HG02981 (cell line): ENCODE results near the gene SZT2.

Source experiments
- ATAC-seq: cut with Tn5 transposase; IDR thresholded peaks from one replicate; pipeline ENCODE4 v1.9.1; 2021; ENCODE audit warnings: mild to moderate bottlenecking, moderate library complexity; ENCODE audit not compliant: unreplicated experiment

The SZT2 gene

DNA sequence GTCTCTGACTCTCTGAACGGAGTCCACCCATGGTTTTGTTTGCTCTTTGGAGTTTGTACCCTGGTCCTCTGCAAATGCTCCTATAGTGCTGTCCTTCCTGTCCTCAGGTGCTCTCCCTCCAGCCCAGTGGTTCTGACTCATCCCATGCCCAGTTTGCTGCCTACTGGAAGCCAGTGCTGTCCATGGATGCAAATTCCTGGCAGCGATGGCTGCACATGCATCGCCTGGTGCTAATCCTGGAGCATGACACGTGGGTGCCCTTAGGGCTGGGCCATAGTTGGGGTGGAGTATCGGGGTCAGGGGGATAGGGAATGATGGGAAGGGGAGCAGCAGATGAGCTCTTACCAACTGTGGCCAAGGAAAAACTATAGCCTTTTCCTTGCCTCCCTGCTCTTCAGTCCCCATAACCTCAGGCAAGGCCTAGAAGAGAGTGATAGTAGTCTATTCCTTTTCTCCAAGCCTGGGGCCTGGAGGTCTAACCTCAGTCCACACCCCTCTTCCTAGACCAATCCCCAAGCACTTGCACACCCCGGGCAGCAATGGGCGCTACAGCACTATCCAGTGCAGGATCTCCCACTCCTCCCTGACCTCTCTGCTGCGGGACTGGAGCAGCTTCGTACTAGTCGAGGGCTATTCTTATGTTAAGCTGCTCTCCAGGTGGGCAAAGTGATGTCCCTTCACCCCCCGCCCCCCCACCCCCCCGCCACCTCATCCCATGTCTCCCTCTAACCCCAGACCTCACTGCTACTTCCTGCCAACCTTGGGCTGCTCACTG, 32.5 kb downstream of the SZT2 start:
- ATAC-seq: no peak

DNA sequence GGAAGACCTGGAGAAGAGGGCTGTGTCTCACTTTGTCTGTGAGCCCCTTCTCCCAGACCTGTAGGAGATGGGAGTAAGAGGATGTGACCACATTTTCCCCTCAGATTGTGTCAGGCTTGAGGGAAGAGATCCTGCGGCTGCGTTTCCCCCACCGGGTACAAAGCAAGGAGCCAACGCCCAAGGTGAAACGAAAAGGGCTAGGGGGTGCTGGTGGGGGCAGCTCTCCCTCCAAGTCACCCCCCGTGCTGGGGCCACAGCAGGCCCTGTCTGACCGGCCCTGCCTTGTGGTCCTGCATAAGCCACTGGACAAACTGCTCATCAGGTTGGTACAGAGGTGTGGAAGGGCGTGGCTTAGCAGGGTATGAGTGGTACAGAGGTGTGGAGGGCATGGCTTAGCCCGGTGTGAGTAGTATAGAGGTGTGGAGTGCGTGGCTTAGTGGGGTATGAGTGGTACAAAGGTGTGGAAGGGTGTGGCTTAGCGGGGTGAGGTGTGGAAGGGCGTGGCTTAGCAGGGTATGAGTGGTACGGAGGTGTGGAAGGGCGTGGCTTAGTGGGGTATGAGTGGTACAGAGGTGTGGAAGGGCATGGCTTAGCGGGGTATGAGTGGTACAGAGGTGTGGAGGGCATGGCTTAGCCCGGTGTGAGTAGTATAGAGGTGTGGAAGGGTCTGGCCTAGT, 33.4 kb downstream of the SZT2 start:
- no peak for ATAC-seq

- ATAC-seq: no peak
Observed at GRCh38 chr1:43423672-43424550, 34.2 kb downstream of the SZT2 start.

DNA sequence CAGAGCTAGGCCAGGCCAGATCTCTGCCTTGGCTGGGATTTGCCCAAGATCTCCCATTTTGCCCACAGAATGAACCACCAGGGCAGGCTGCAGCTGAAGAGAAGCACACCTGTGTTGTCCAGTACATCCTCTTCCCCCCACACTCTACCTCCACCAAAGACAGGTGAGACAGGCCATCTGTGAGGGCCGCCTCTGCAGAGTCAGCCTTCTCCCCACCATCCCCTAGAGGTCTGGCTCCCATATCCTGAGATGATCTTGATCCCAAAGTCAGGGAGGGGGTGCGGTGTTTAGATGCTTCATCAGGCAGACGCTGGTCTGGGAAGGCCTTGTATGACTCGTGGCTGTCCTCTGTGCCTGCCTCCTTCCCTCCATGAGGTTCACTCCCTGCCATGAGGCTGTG, 35.3 kb downstream of the SZT2 start:
- ATAC-seq: no peak

GRCh38 chr1:43426221-43426620, 36.5 kb downstream of the SZT2 start:
- ATAC-seq: no peak

- no peak for ATAC-seq
Observed at GRCh38 chr1:43427524-43427923, 37.8 kb downstream of the SZT2 start.

- no peak for ATAC-seq
Observed at GRCh38 chr1:43427941-43428340, 38.2 kb downstream of the SZT2 start.

GRCh38 chr1:43430831-43431230, 41.1 kb downstream of the SZT2 start:
- ATAC-seq: no peak

DNA sequence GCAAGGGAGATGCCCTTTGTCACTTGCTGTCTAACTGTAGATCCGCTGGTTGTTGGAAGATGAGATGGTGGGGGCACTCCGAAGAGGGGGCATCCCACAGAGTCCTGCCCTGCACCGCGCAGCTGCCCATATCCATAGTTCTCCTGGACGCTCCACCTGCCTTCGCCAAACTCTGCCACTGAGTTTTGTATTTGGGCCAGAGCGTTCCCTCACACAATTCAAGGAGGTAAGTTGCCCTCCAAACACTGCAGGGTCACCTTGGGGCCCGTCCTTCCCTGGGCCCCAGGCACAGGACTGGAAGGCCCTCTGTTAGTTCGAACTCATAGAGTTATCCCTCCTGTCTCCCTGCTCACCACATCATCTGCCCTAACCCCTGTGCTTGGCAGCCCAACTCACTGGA, 42.0 kb downstream of the SZT2 start:
- ATAC-seq: no peak

DNA sequence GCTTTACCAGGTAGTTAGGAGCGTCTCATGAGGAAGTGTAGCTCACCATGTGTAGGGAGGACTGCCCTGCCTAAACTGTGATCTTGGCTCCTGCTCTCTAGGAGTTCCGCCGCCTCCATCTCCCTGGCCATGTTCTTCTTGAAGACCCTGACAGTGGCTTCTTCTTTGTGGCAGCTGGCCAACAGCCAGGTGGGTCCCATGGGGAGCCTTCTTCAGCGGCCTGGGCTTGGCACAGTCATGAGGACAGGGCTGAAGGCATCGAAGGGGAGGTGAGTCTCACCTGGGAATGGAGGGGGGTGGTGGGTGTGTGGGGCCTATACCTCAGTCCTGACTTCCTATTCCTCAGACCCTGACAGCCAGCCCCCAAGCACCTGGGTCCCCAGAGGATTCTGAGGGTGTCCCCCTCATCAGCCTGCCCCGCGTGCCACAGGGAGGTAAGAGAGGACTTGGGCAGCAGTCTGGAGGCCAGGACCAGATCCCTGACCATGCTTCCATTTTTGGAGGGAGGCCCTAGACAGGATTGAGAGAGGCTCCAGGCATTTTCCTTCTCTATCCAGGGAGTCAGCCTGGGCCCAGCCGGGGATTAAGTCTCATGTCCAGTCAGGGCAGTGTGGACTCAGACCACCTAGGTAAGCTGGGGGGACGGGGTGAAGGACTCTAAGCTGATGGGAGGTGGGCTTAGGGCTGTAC, 42.6 kb downstream of the SZT2 start:
- ATAC-seq: no peak

GRCh38 chr1:43432907-43433306, 43.2 kb downstream of the SZT2 start:
- no peak for ATAC-seq

DNA sequence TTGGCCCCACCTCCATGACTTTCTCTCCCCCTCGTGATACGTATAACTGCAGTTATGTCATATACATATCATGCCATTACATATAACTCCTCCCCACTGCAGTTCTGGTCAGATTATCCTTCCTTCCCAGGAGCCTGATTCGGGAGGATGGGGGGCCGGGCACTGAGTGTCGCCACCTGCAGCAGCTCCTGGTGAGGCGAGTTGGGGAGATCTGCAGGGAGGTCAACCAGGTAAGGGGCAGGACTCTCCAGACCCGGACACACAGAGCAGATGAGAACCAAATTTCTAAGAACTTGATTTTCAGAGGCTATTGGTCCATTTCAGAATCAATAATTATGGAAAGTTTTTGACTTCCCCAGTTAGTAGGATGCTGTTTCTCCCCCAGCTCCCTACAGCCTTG, 44.6 kb downstream of the SZT2 start:
- ATAC-seq: no peak

GRCh38 chr1:43435146-43436145, 45.7 kb downstream of the SZT2 start:
- ATAC-seq: no peak

DNA sequence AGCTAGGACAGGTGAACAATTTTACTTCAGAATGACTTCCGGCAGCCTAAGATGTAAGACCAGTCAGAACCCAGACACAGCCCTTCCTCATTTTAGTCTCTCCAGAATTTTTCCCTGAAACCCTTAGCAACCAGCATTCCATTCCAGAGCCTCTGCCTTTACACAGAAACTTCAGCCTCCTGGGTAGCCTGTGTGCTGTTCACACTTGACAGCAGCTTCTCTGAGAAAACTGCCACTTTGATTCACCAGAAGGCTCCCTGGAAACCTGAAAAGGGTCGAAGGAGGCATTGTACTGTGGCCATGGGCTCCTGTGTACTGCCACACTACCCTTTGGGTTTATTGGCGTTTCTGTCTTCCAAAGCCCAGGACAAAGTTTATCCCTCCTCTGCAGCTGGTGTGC, 46.7 kb downstream of the SZT2 start:
- no peak for ATAC-seq

DNA sequence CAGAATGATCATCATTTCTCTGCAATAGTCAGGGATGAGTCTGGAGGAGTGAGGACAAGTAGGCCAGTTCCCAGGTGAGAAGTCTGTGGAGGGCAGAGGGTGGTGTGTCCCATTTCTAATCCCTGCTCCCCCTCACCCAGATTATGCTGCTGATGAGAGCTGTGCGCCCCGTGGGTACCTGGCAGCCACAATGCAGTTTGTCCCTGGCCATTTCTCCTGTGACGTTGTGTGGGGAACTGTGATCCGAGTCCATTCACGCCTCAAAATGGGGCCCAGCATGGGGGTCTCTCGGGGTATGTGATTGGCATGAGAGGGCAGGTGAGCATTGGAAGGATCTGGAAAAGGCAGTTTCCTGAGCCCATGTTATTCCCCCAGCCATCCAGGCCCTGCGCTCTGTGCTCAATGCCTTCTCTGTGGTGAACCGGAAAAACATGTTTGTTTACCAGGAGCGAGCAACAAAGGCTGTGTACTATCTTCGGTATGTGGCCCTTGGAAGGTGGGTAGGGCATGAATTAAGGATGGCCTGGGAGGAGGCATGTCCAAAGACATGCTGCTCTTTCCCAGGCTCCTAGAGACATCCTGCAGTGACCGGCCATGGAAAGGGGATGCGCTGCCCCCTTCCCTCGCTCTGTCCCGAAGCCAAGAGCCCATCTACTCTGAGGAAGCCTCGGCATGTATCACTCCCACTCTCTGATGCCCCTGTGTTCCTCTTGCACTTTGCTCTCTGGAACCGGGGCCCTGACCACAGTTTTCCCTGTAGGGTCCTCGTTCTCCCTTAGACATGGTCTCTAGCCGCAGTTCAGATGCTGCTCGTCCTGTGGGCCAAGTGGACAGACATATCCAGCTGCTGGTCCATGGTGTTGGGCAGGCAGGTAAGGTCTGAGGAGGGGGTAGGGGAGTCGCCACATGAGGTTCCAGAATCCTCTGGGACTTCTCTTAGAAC, 47.6 kb downstream of the SZT2 start:
- ATAC-seq: no peak

- no peak for ATAC-seq
Observed at GRCh38 chr1:43438006-43438405, 48.3 kb downstream of the SZT2 start.

DNA sequence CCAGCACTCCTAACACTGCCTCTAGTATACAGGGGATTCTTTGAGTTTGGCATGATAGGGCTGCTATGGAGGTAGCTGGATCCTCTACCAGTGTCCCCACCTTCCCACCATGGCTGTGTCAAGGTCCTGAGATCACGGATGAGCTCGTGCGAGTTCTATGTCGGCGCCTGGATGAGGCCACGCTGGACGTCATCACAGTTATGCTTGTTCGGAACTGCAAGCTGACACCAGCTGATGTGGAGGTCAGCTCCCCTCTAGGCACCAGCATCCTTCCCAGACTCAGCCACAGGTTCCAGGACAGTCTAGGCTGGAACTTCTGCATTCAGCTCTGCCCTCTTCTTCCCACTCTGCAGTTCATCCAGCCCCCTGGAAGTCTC, 48.9 kb downstream of the SZT2 start:
- ATAC-seq: no peak

GRCh38 chr1:43438953-43439581, 49.4 kb downstream of the SZT2 start:
- no peak for ATAC-seq
